Thoracic aorta (tissue), 2 donors: Measurements from ENCODE around the gene RNFT2. TPM values are rescaled to one million over a fixed set of nuclear protein-coding genes. Genes with fewer than 3 reads are reported as not detected.

Experiments
- ATAC-seq: fragments of 150-250 bp; one replicate; pipeline ENCODE4 v1.8.0; 2017; ENCODE audit warnings: low read depth; ENCODE audit not compliant: insufficient number of reproducible peaks, low FRiP score
- DNase-seq: peaks from one replicate; pipeline ENCODE4 v3.0.0-alpha.2; 2020; ENCODE audit warnings: low spot score
- H3K27ac ChIP-seq, 2 donors: fragments of 200-600 bp; sonication (generic); 1 replicate in 1 of 2; 2 replicates in 1 of 2; pipeline ENCODE4 v1.5.1; 2016; ENCODE audit warnings: mild to moderate bottlenecking in 2 of 2, moderate library complexity in 2 of 2
- H3K27me3 ChIP-seq: fragments of 200-600 bp; sonication (generic); replicated peaks from 2 replicates; pipeline ENCODE4 v1.6.0; 2016; ENCODE audit warnings: mild to moderate bottlenecking; ENCODE audit not compliant: insufficient read depth
- H3K36me3 ChIP-seq: fragments of 200-600 bp; sonication (generic); one replicate; pipeline ENCODE4 v1.5.1; 2016
- H3K4me1 ChIP-seq, 2 donors: fragments of 200-600 bp; sonication (generic); 1 replicate in 1 of 2; 2 replicates in 1 of 2; pipeline versions ENCODE4 v1.5.1 to v1.6.0; 2016; ENCODE audit warnings: low read depth in 2 of 2, mild to moderate bottlenecking in 1 of 2; ENCODE audit not compliant: control insufficient read depth in 1 of 2
- H3K4me3 ChIP-seq: fragments of 200-600 bp; sonication (generic); 2 replicates; pipeline ENCODE4 v1.5.1; 2016; ENCODE audit warnings: mild to moderate bottlenecking
- H3K9me3 ChIP-seq: fragments of 200-600 bp; sonication (generic); 2 replicates; pipeline ENCODE4 v1.5.1; 2016
- CTCF ChIP-seq: fragments of 200-600 bp; sonication (generic); IDR thresholded peaks from one replicate; pipeline ENCODE4 v1.5.1; 2019; ENCODE audit warnings: antibody characterized with exemption
- total RNA-seq, 2 donors: library from RNA; depleted of rRNA; stranded (reverse); fragments of >200 nt; gene quantifications; one replicate each; pipeline versions ENCODE4 v1.1.0 to v1.2.3, GENCODE V29; 2016

The RNFT2 gene
- total RNA-seq, 2 donors from 2014 or later, result 1.1 to 1.5 TPM

GRCh38 chr12:116863275-116863767 lies 125.2 kb downstream of the RNFT2 start:
- Histone ChIP-seq H3K27me3 (no peaks in the 10 kb centered on the region), H3K4me1 (peaks cover 22 to 35% of the 10 kb centered on the region in 2 donors), H3K36me3 (no peaks in the 10 kb centered on the region), H3K4me3 (no peak overlapping the region), H3K9me3 (no peaks in the 10 kb centered on the region), H3K27ac (no peak overlapping the region)
- no peak for DNase-seq
- ATAC-seq, result no peak
- TF ChIP-seq CTCF, result no peak

GRCh38 chr12:116864371-116865160 lies 126.5 kb downstream of the RNFT2 start:
- peak overlapping the region; percentile 25 for H3K4me3 ChIP-seq
- no peak for TF ChIP-seq CTCF
- DNase-seq, result no peak

GRCh38 chr12:116867523-116867922 lies 129.4 kb downstream of the RNFT2 start:
- no peak for TF ChIP-seq CTCF
- ATAC-seq (no peak), DNase-seq (no peak)
- Histone ChIP-seq H3K9me3 (no peaks in the 10 kb centered on the region), H3K27me3 (no peaks in the 10 kb centered on the region), H3K36me3 (no peaks in the 10 kb centered on the region), H3K4me3 (no peak overlapping the region), H3K4me1 (peaks cover 9 to 14% of the 10 kb centered on the region in 2 donors), H3K27ac (no peak overlapping the region)

More at GRCh38 chr12:116864371-116865160, 126.5 kb downstream of the RNFT2 start:
- Histone ChIP-seq H3K4me1 (peaks cover 22 to 25% of the 10 kb centered on the region in 2 donors), H3K36me3 (no peaks in the 10 kb centered on the region), H3K27me3 (no peaks in the 10 kb centered on the region), H3K9me3 (no peaks in the 10 kb centered on the region), H3K27ac (peak overlapping the region in 1 of 2 donors; percentile 61)
- peak; percentile 78 for ATAC-seq

GRCh38 chr12:116870306-116870705 lies 132.2 kb downstream of the RNFT2 start:
- ATAC-seq, result no peak
- H3K9me3 ChIP-seq, result peaks cover 6% of the 10 kb centered on the region
- no peak for DNase-seq
- no peaks in the 10 kb centered on the region for H3K27me3 ChIP-seq
- no peak for TF ChIP-seq CTCF
- no peaks in the 10 kb centered on the region for H3K36me3 ChIP-seq
- H3K27ac ChIP-seq, result no peak overlapping the region
- no peak overlapping the region for H3K4me3 ChIP-seq
- H3K4me1 ChIP-seq, result peaks cover under 1% of the 10 kb centered on the region in 2 donors

GRCh38 chr12:116874324-116874995 lies 136.3 kb downstream of the RNFT2 start:
- Histone ChIP-seq H3K27me3 (peaks cover 15% of the 10 kb centered on the region), H3K4me3 (no peak overlapping the region), H3K9me3 (peaks cover 6% of the 10 kb centered on the region), H3K27ac (no peak overlapping the region), H3K4me1 (peaks cover 7 to 15% of the 10 kb centered on the region in 2 donors), H3K36me3 (no peaks in the 10 kb centered on the region)
- DNase-seq (no peak), ATAC-seq (no peak)
- TF ChIP-seq CTCF, result no peak
